Measurements from ENCODE around the gene EYA3. TPM values are rescaled to one million over a fixed set of nuclear protein-coding genes. Genes with fewer than 3 reads are reported as not detected.

EYA3 gene
- total RNA-seq, 1 experiment from 2014 or later: 29.4 TPM

GRCh38 chr1:27935721-27936120 lies 152.7 kb downstream of the EYA3 start:
- Mint-ChIP-seq H3K27ac (peak overlapping the region; percentile 88; the same call in 1 of the 2 replicates), H3K36me3 (no peaks in the 10 kb centered on the region), H3K4me3 (peak overlapping the region; percentile 82), H3K4me1 (peaks cover 53% of the 10 kb centered on the region), H3K9me3 (no peaks in the 10 kb centered on the region), H3K27me3 (ENCODE audit: low read depth) (no peaks in the 10 kb centered on the region; the same call in 1 of the 2 replicates)
- DNase-seq (ENCODE audit: low spot score) (no peak), ATAC-seq (no peak)
- CTCF ChIA-PET: interaction anchor here (0.6 to 1.4 kb wide), 4 partner anchors 11 to 357 kb away, joined by 3 to 5 read pairs (median 4); no protein-coding TSS in a partner anchor
- POLR2A ChIA-PET: interaction anchor here (0.5 to 0.9 kb wide), 3 partner anchors 18 to 210 kb away, joined by 3 to 5 read pairs (median 4); partner anchors contain the start of gene FAM76A
- no peak for TF ChIP-seq ZNF396 (CRISPR knock-in tag; IDR thresholded peaks at IDR 0.05; ENCODE audit: borderline replicate concordance)
- TF ChIP-seq E2F1 (CRISPR knock-in tag; IDR thresholded peaks at IDR 0.05): no peak
- no peak for TF ChIP-seq ZSCAN18 (CRISPR knock-in tag; IDR thresholded peaks at IDR 0.05)
- no peak for TF ChIP-seq ATF1 (CRISPR knock-in tag; IDR thresholded peaks at IDR 0.05)
- no peak for TF ChIP-seq MAX (CRISPR knock-in tag; IDR thresholded peaks at IDR 0.05)
- TF ChIP-seq E2F5 (CRISPR knock-in tag; IDR thresholded peaks at IDR 0.05): no peak
- TF ChIP-seq JUN (CRISPR knock-in tag; IDR thresholded peaks at IDR 0.05): no peak
- no peak for TF ChIP-seq HMGA2 (CRISPR knock-in tag; IDR thresholded peaks at IDR 0.05)
- no peak for TF ChIP-seq TCF7 (CRISPR knock-in tag; IDR thresholded peaks at IDR 0.05; ENCODE audit: low read depth)
- TF ChIP-seq JAZF1 (CRISPR knock-in tag; IDR thresholded peaks at IDR 0.05): no peak

GRCh38 chr1:27934818-27935549 lies 153.4 kb downstream of the EYA3 start, which contains the start of gene SMPDL3B:
TSS of gene SMPDL3B (plus strand) at chr1:27935000. CDS start at chr1:27935184, 184 bp downstream.
- POLR2A ChIA-PET: interaction anchor here (0.5 to 0.9 kb wide), 3 partner anchors 17 to 209 kb away, joined by 3 to 5 read pairs (median 4); partner anchors contain the start of gene FAM76A
- peak; percentile 97 for ATAC-seq
- peaks cover 48% of the 10 kb centered on the region for H3K4me1 Mint-ChIP-seq
- peak within 1 kb of the TSS; percentile 82 for H3K4me3 Mint-ChIP-seq
- no peaks in the 10 kb centered on the region for H3K9me3 Mint-ChIP-seq
- peak; percentile 87 for DNase-seq (ENCODE audit: low spot score)
- H3K27me3 Mint-ChIP-seq (ENCODE audit: low read depth): no peaks in the 10 kb centered on the region; the same call in 1 of the 2 replicates
- H3K36me3 Mint-ChIP-seq: no peaks in the 10 kb centered on the region
- peak within 1 kb of the TSS; percentile 88 for H3K27ac Mint-ChIP-seq
- CTCF ChIA-PET: interaction anchor here (0.6 to 1.4 kb wide), 4 partner anchors 12 to 356 kb away, joined by 3 to 5 read pairs (median 4); no protein-coding TSS in a partner anchor
- TF ChIP-seq CDX4 (CRISPR knock-in tag; IDR thresholded peaks at IDR 0.05; ENCODE audit: borderline replicate concordance): no peak
- TF ChIP-seq USF2 (CRISPR knock-in tag; IDR thresholded peaks at IDR 0.05): peak; percentile 56; the same call in 1 of the 2 replicates
- TF ChIP-seq USF1 (CRISPR knock-in tag; IDR thresholded peaks at IDR 0.05): peak; percentile 50; the same call in 1 of the 2 replicates
- no peak for TF ChIP-seq KAT7 (CRISPR knock-in tag; IDR thresholded peaks at IDR 0.05; ENCODE audit: borderline replicate concordance)
- TF ChIP-seq TEAD1 (CRISPR knock-in tag; IDR thresholded peaks at IDR 0.05): 0 out of 2 replicates have a peak, but pooled peaks have one; percentile 22
- TF ChIP-seq IRF2 (CRISPR knock-in tag; IDR thresholded peaks at IDR 0.05; ENCODE audit: borderline replicate concordance, low read depth): no peak
- TF ChIP-seq NR1H2 (CRISPR knock-in tag; IDR thresholded peaks at IDR 0.05): no peak
- TF ChIP-seq MAX (CRISPR knock-in tag; IDR thresholded peaks at IDR 0.05): peak; percentile 79
- no peak for TF ChIP-seq E2F4 (CRISPR knock-in tag; IDR thresholded peaks at IDR 0.05; ENCODE audit: borderline replicate concordance, low read depth)
- TF ChIP-seq NR3C1 (CRISPR knock-in tag; conservative IDR thresholded peaks at IDR 0.05; ENCODE audit: low read depth): no peak
- no peak for TF ChIP-seq CTCF (IDR thresholded peaks at IDR 0.05)
- TF ChIP-seq ZNF121 (CRISPR knock-in tag; IDR thresholded peaks at IDR 0.05): peak; percentile 98
- no peak for TF ChIP-seq MLX (CRISPR knock-in tag; IDR thresholded peaks at IDR 0.05)

Data from WTC11 (cell line).